ENCODE results near the gene FRMPD2. TPM values are rescaled to one million over a fixed set of nuclear protein-coding genes. Genes with fewer than 3 reads are reported as not detected.

The FRMPD2 gene
- polyA plus RNA-seq, 1 of the 3 experiments (the other 2 are of a cell fraction) = 0.02 TPM

- no peak overlapping the region for H3K27ac ChIP-seq (ENCODE audit: low read depth in 2 of 2, low read length in 1 of 2)
- no peak for DNase-seq
- no peaks in the 10 kb centered on the region; the same call in 1 of the 2 replicates for H3K27me3 ChIP-seq (ENCODE audit: insufficient read depth)
- no peaks in the 10 kb centered on the region for H4K20me1 ChIP-seq (ENCODE audit: insufficient read depth)
- no peak for TF ChIP-seq EP300 (IDR thresholded peaks at IDR 0.05; ENCODE audit: borderline replicate concordance in 1 of 2, low read depth in 1 of 2, low read length in 1 of 2)
- TF ChIP-seq REST (IDR thresholded peaks at IDR 0.05; ENCODE audit: low read depth, low read length) = no peak
- no peak for TF ChIP-seq TEAD4 (IDR thresholded peaks at IDR 0.05; ENCODE audit: borderline replicate concordance, insufficient read depth)
- no peak for TF ChIP-seq FOXJ3 (CRISPR knock-in tag; IDR thresholded peaks at IDR 0.05)
- TF ChIP-seq FOSL2 (IDR thresholded peaks at IDR 0.05; ENCODE audit: borderline replicate concordance, low read depth) = no peak
- TF ChIP-seq RFX5 (IDR thresholded peaks at IDR 0.05; ENCODE audit: low read length) = no peak
- no peak for TF ChIP-seq TCF12 (IDR thresholded peaks at IDR 0.05)
- no peak for TF ChIP-seq NRF1 (IDR thresholded peaks at IDR 0.05; ENCODE audit: low read depth, low read length)
- TF ChIP-seq PBX3 (IDR thresholded peaks at IDR 0.05) = no peak
- TF ChIP-seq JUND (IDR thresholded peaks at IDR 0.05) = no peak
- no peak for TF ChIP-seq IRF3 (IDR thresholded peaks at IDR 0.05; ENCODE audit: low read depth, low read length)
- TF ChIP-seq MXI1 (IDR thresholded peaks at IDR 0.05; ENCODE audit: low read depth, low read length) = no peak
- TF ChIP-seq SIN3A (IDR thresholded peaks at IDR 0.05; ENCODE audit: borderline replicate concordance, low read depth, low read length) = no peak
- no peak for TF ChIP-seq POLR2AphosphoS5 (IDR thresholded peaks at IDR 0.05; ENCODE audit: low read depth, low read length)
- no peak for TF ChIP-seq RAD21 (IDR thresholded peaks at IDR 0.05; ENCODE audit: low read length)
- TF ChIP-seq SMC3 (IDR thresholded peaks at IDR 0.05; ENCODE audit: low read depth, low read length) = no peak
- no peaks in the 10 kb centered on the region for H3K79me2 ChIP-seq (ENCODE audit: insufficient read depth)
- no peaks in the 10 kb centered on the region for H3K9me3 ChIP-seq
- H3K36me3 ChIP-seq (replicated peaks in 1 of 2; ENCODE audit: control insufficient read depth in 1 of 2, insufficient read depth in 2 of 2, low read length in 1 of 2) = no peaks in the 10 kb centered on the region
- no peak overlapping the region for H3K4me3 ChIP-seq (ENCODE audit: low read depth in 2 of 2, low read length in 1 of 2)
- H3K9me2 ChIP-seq = no peaks in the 10 kb centered on the region
- H3K4me1 ChIP-seq (ENCODE audit: control insufficient read depth in 1 of 2, insufficient read depth in 2 of 2, low read depth in 1 of 2, low read length in 1 of 2) = no peaks in the 10 kb centered on the region
- WGBS (ENCODE audit: low lambda C conversion rate) = 57% methylated on average over 5 of the region's 5 CpGs
- ChIA-PET CTCF (interaction anchor here (0.9 to 1.6 kb wide), 3 partner anchors 14 to 19 kb away, joined by 3 to 4 read pairs (median 4); no protein-coding TSS in a partner anchor), POLR2A (no interaction called here)
- H3F3A ChIP-seq (replicated peaks; ENCODE audit: insufficient read depth) = no peaks in the 10 kb centered on the region
- H3K4me2 ChIP-seq = no peak overlapping the region
- no peak overlapping the region for H3K9ac ChIP-seq
- no peak overlapping the region for H2AFZ ChIP-seq (ENCODE audit: low read depth)
These were observed 3.3 kb downstream of the FRMPD2 start for GRCh38 chr10:48271047-48271730.
